Colon (tissue), 2 donors: ENCODE measurements around the gene ACOX1.

Experiments
- FAIRE-seq: peaks from 2 replicates; lab custom pipeline; 2012; peaks lifted over from hg19 to GRCh38; lab: Jason Lieb, UNC
- donor health status: control.
- donor health status: control.

Gene ACOX1

GRCh38 chr17:75978938-75979704 lies at the start of gene ACOX1, which contains the start of gene TEN1:
TSS of gene ACOX1 (minus strand) at chr17:75979166. CDS start at chr17:75979073, 93 bp downstream.
TSS of gene TEN1 (plus strand) at chr17:75979240. CDS start at chr17:75986193, 6,953 bp downstream.
- no peak for FAIRE-seq

- FAIRE-seq: no peak
Observed at GRCh38 chr17:76027159-76027839, 48.3 kb upstream of the ACOX1 start, which contains the start of gene EVPL. TSS of gene EVPL (minus strand) at chr17:76027306. CDS start at chr17:76027198, 108 bp downstream.

GRCh38 chr17:76026714-76027158 lies 47.8 kb upstream of the ACOX1 start:
- FAIRE-seq: no peak

- FAIRE-seq: no peak
Observed at GRCh38 chr17:76025294-76025693, 46.3 kb upstream of the ACOX1 start.

GRCh38 chr17:76024353-76024752 lies 45.4 kb upstream of the ACOX1 start:
- FAIRE-seq: no peak

GRCh38 chr17:76023900-76024237 lies 44.9 kb upstream of the ACOX1 start:
- no peak for FAIRE-seq

- FAIRE-seq: no peak
Observed at GRCh38 chr17:76022973-76023899, 44.3 kb upstream of the ACOX1 start.

- no peak for FAIRE-seq
Observed at GRCh38 chr17:76022285-76022684, 43.3 kb upstream of the ACOX1 start.

- FAIRE-seq: peak; percentile 87
Observed at GRCh38 chr17:76019833-76020467, 41.0 kb upstream of the ACOX1 start.

GRCh38 chr17:76018801-76019200 lies 39.8 kb upstream of the ACOX1 start:
- FAIRE-seq: no peak

GRCh38 chr17:76018340-76018680 lies 39.3 kb upstream of the ACOX1 start:
- FAIRE-seq: no peak

GRCh38 chr17:76017481-76018339 lies 38.7 kb upstream of the ACOX1 start:
- no peak for FAIRE-seq

GRCh38 chr17:76014925-76015261 lies 35.9 kb upstream of the ACOX1 start:
- no peak for FAIRE-seq

GRCh38 chr17:76014100-76014924 lies 35.3 kb upstream of the ACOX1 start:
- no peak for FAIRE-seq

- no peak for FAIRE-seq
Observed at GRCh38 chr17:76013377-76013932, 34.5 kb upstream of the ACOX1 start.

- no peak for FAIRE-seq
Observed at GRCh38 chr17:76011951-76012350, 33.0 kb upstream of the ACOX1 start.

GRCh38 chr17:76009969-76010661 lies 31.1 kb upstream of the ACOX1 start:
- FAIRE-seq: no peak

- FAIRE-seq: no peak
Observed at GRCh38 chr17:76009447-76009846, 30.5 kb upstream of the ACOX1 start.
